Stimulated activated CD4-positive, alpha-beta T cell treated with anti-CD3 and anti-CD28 coated beads, TNF-alpha, amount 100 ng/mL, for 24 hours (primary cell): ENCODE measurements around the gene MYH10.
"Not testable (repeated sequence)": the region's sequence is repeated elsewhere in the genome, so short reads cannot be mapped to it uniquely, and the experiment has no call there.

Source experiments
- DNase-seq, 3 experiments: peaks; one replicate each; pipeline ENCODE4 v3.0.0-alpha.2; 2020; ENCODE audit warnings: low read depth in 3 of 3

The MYH10 gene

GRCh38 chr17:8630227-8630801 is at the start of gene MYH10:
Gene MYH10, minus strand, starts transcription at chr17:8630725. Its CDS starts 7,479 bp downstream, at chr17:8623246.
- DNase-seq, result no peak

- no peak for DNase-seq
Observed at GRCh38 chr17:8679126-8679525, 48.6 kb upstream of the MYH10 start.

GRCh38 chr17:8675306-8675705 is 44.8 kb upstream of the MYH10 start:
- no peak for DNase-seq

GRCh38 chr17:8674344-8675305 is 44.1 kb upstream of the MYH10 start:
- DNase-seq, result no peak

GRCh38 chr17:8673612-8674011 is 43.1 kb upstream of the MYH10 start:
- no peak for DNase-seq

GRCh38 chr17:8672326-8672725 is 41.8 kb upstream of the MYH10 start:
- DNase-seq, result no peak

- DNase-seq, result no peak
Observed at GRCh38 chr17:8670421-8670820, 39.9 kb upstream of the MYH10 start.

GRCh38 chr17:8668176-8668740 is 37.7 kb upstream of the MYH10 start:
- DNase-seq, result no peak

- no peak for DNase-seq
Observed at GRCh38 chr17:8667421-8667820, 36.9 kb upstream of the MYH10 start.

- DNase-seq, result no peak
Observed at GRCh38 chr17:8665684-8666083, 35.2 kb upstream of the MYH10 start.

GRCh38 chr17:8664456-8665126 is 34.1 kb upstream of the MYH10 start:
- no peak for DNase-seq

GRCh38 chr17:8662973-8663372 is 32.4 kb upstream of the MYH10 start:
- no peak for DNase-seq

- no peak for DNase-seq
Observed at GRCh38 chr17:8662076-8662831, 31.7 kb upstream of the MYH10 start.

- DNase-seq, result not testable (repeated sequence)
Observed at GRCh38 chr17:8660709-8661108, 30.2 kb upstream of the MYH10 start.

- DNase-seq, result no peak
Observed at GRCh38 chr17:8659758-8660410, 29.4 kb upstream of the MYH10 start.

GRCh38 chr17:8658810-8659209 is 28.3 kb upstream of the MYH10 start:
- no peak for DNase-seq

GRCh38 chr17:8656693-8657092 is 26.2 kb upstream of the MYH10 start:
- DNase-seq, result no peak

- DNase-seq, result no peak
Observed at GRCh38 chr17:8654822-8655221, 24.3 kb upstream of the MYH10 start.

GRCh38 chr17:8651013-8651412 is 20.5 kb upstream of the MYH10 start:
- DNase-seq, result no peak

- no peak for DNase-seq
Observed at GRCh38 chr17:8650119-8650499, 19.6 kb upstream of the MYH10 start.
